Ishikawa (cell line): ENCODE measurements around the gene CPNE4.

ENCODE experiments used
- CEBPB ChIP-seq: IDR thresholded peaks from 2 replicates; pipeline ENCODE4 v1.6.1; 2012
- CREB1 ChIP-seq: IDR thresholded peaks from 2 replicates; pipeline ENCODE4 v1.6.1; 2012; ENCODE audit warnings: low read depth
- EGR1 ChIP-seq: IDR thresholded peaks from 2 replicates; pipeline ENCODE4 v1.6.1; 2012
- EP300 ChIP-seq: IDR thresholded peaks from 2 replicates; pipeline ENCODE4 v1.6.1; 2012; ENCODE audit warnings: borderline replicate concordance
- FOXM1 ChIP-seq: IDR thresholded peaks from 2 replicates; pipeline ENCODE4 v1.6.1; 2012; ENCODE audit warnings: low read depth, borderline replicate concordance
- NFIC ChIP-seq: IDR thresholded peaks from 2 replicates; pipeline ENCODE4 v1.6.1; 2012
- RAD21 ChIP-seq: IDR thresholded peaks from 2 replicates; pipeline ENCODE4 v1.6.1; 2012; ENCODE audit warnings: low read depth
- TAF1 ChIP-seq: IDR thresholded peaks from 2 replicates; pipeline ENCODE4 v1.6.1; 2012; ENCODE audit warnings: low read depth, mild to moderate bottlenecking
- TCF12 ChIP-seq: IDR thresholded peaks from 2 replicates; pipeline ENCODE4 v1.6.1; 2012; ENCODE audit warnings: low read depth
- TEAD4 ChIP-seq: IDR thresholded peaks from 2 replicates; pipeline ENCODE4 v1.6.1; 2012
- YY1 ChIP-seq: IDR thresholded peaks from 2 replicates; pipeline ENCODE4 v1.6.1; 2012; ENCODE audit warnings: low read depth
- ZBTB7A ChIP-seq: IDR thresholded peaks from 2 replicates; pipeline ENCODE4 v1.6.1; 2012; ENCODE audit warnings: low read depth
- TF ChIP-seq, protein P1 (sequence below): IDR thresholded peaks from 2 replicates; pipeline ENCODE4 v1.6.1; 2012
- TF ChIP-seq, protein P2 (sequence below): IDR thresholded peaks from 2 replicates; pipeline ENCODE4 v1.6.1; 2012; ENCODE audit warnings: low read depth, mild to moderate bottlenecking
- TF ChIP-seq, protein P3 (sequence below): IDR thresholded peaks from 2 replicates; pipeline ENCODE4 v1.6.1; 2012

Gene CPNE4

DNA sequence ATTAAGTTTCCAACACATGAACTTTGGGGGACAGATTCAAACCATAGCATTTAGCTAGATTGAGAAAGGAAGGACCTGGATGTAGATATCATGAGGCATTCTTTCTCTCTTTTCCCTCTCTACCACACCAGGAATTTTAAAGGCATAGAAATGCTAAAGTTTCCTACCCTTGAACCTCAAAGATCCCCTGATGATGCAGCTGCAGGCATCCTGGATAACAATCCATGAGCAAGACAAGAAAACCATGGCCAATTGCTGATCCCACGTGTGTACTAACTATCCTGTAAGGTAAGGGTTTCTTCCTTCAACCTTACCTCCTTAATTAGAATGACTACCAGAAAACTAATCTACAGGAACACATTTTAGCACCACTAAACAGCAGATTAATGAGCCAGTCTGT, 36.8 kb downstream of the CPNE4 start:
- TF ChIP-seq, protein P1, sequence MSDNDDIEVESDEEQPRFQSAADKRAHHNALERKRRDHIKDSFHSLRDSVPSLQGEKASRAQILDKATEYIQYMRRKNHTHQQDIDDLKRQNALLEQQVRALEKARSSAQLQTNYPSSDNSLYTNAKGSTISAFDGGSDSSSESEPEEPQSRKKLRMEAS: no peak
- TF ChIP-seq TEAD4: no peak

DNA sequence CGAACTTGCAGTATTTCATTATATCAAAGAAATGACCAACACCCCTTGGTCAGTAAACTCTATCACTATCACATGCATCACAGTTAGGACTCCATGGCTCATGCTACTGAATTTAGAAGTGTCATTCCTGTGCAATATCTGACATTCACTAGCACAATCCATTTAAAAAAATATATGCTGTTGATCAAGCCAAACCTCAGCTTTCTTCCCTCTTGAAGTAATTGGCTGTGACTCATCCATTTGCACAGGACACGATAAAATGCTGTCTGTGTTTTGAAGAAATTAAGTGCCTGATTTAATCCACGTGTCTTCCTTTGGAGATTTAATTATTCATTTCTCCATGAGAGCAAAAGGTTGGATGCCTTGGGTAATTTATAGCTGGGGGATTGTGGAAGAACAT, 38.9 kb downstream of the CPNE4 start:
- TF ChIP-seq, protein P2, sequence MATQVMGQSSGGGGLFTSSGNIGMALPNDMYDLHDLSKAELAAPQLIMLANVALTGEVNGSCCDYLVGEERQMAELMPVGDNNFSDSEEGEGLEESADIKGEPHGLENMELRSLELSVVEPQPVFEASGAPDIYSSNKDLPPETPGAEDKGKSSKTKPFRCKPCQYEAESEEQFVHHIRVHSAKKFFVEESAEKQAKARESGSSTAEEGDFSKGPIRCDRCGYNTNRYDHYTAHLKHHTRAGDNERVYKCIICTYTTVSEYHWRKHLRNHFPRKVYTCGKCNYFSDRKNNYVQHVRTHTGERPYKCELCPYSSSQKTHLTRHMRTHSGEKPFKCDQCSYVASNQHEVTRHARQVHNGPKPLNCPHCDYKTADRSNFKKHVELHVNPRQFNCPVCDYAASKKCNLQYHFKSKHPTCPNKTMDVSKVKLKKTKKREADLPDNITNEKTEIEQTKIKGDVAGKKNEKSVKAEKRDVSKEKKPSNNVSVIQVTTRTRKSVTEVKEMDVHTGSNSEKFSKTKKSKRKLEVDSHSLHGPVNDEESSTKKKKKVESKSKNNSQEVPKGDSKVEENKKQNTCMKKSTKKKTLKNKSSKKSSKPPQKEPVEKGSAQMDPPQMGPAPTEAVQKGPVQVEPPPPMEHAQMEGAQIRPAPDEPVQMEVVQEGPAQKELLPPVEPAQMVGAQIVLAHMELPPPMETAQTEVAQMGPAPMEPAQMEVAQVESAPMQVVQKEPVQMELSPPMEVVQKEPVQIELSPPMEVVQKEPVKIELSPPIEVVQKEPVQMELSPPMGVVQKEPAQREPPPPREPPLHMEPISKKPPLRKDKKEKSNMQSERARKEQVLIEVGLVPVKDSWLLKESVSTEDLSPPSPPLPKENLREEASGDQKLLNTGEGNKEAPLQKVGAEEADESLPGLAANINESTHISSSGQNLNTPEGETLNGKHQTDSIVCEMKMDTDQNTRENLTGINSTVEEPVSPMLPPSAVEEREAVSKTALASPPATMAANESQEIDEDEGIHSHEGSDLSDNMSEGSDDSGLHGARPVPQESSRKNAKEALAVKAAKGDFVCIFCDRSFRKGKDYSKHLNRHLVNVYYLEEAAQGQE: no peak
- TF ChIP-seq CEBPB: no peak

DNA sequence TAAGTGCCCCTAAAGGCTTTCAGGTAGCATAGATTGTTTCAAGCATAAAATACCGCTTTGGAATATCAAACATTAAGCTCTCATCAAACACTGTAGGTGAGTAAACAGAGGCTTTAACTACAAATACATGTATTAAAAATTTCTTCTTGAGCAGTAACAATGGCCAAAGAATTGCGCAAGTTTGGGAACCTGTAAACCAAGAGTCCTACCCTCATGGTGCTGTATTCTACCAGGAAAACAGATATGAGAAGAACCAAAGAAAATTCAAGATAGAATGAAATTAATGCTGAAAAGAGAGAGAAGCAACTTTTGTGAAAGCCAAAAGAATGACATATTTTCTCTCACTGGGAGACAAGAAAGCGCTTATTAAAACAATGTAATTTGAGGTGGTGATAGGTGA, 45.5 kb downstream of the CPNE4 start:
- TF ChIP-seq TCF12 (no peak), ZBTB7A (no peak), TAF1 (no peak), RAD21 (no peak), EP300 (no peak), NFIC (no peak), CREB1 (no peak), CEBPB (no peak), TEAD4 (no peak), EGR1 (no peak), YY1 (no peak)
- TF ChIP-seq, protein P3, sequence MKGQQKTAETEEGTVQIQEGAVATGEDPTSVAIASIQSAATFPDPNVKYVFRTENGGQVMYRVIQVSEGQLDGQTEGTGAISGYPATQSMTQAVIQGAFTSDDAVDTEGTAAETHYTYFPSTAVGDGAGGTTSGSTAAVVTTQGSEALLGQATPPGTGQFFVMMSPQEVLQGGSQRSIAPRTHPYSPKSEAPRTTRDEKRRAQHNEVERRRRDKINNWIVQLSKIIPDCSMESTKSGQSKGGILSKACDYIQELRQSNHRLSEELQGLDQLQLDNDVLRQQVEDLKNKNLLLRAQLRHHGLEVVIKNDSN: no peak
- TF ChIP-seq, protein P2: no peak
- TF ChIP-seq, protein P1: no peak

DNA sequence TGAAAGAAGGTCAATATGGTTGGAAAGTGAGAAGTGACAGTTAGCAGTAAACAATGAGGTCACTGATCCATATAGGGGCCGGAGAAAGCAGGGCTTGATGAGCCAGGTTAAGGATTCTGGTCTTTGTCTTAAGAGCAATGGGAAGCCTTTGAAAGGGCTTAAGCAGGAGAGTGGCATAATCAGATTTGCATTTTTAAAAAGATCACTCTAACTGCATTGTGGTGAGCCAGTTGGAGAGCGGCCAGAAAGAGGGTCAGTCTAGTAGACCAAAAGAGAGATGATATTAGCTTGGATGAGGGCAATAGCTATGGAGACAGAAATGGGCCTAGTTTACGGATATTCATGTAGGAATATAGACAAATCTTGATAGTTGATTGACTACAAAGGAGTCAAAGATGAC, 46.6 kb downstream of the CPNE4 start:
- TF ChIP-seq FOXM1 (no peak), EP300 (no peak), CREB1 (no peak), CEBPB (no peak), TAF1 (no peak), ZBTB7A (no peak), NFIC (no peak), TCF12 (no peak), EGR1 (no peak), RAD21 (no peak), TEAD4 (no peak), YY1 (no peak)
- TF ChIP-seq, protein P3: no peak
- TF ChIP-seq, protein P2: no peak
- TF ChIP-seq, protein P1: no peak

DNA sequence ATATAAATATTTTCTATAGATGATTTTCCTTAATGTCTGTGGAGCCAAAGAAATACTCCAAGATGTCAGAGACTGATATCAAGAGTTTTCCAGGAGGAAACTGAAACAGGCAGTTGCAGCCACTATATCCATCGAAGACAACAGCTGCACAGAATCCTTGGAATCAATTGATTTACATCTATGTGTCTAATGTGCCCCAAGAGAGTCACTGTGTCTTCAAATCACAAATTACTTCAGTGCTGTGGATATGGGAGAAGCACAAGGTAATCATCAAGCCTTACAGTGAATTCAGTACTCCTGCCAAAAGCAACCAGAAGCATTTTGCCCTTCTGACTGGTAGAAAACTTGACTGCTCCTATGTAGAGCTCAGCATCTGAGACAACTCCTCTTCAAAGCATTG, 51.1 kb downstream of the CPNE4 start:
- TF ChIP-seq TCF12: no peak
- TF ChIP-seq CREB1: no peak
- no peak for TF ChIP-seq CEBPB
- TF ChIP-seq RAD21: no peak
- no peak for TF ChIP-seq ZBTB7A
- TF ChIP-seq, protein P3: no peak
- TF ChIP-seq TAF1: no peak
- TF ChIP-seq EP300: no peak
- no peak for TF ChIP-seq TEAD4
- TF ChIP-seq, protein P1: no peak
- TF ChIP-seq, protein P2: no peak
- no peak for TF ChIP-seq YY1
- TF ChIP-seq EGR1: no peak
